GM20000 (cell line): Measurements from ENCODE around the gene FBXO45.
A peak's percentile ranks its signal among the peaks of the same experiment; 100 is the strongest.

Experiments used
- DNase-seq: peaks from one replicate; pipeline ENCODE4 v3.0.0; 2012; ENCODE audit warnings: low spot score
- TF ChIP-seq, protein P1 (sequence below): IDR thresholded peaks from 2 replicates; pipeline ENCODE4 v1.5.1; 2012; ENCODE audit warnings: mild to moderate bottlenecking, control low read depth; ENCODE audit errors: extremely low read depth, missing control alignments

FBXO45 gene

DNA sequence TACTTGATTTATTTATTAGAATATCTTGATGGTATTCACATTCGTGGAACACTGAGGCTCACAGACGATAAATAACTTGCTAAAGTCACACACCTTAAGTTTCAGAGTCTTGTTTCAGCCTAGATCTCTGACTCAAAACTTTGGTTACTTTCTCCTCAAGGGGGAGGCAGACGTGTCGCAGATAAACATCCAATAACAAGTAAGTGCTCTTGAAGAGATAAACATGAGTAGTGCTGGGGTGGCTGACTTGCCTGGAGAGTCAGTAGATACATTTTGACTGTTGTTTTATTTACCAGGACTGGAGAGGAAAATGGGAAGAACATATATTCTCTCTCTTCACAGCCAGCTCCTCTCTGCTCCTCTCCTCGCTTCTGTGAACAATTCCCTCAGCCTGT is 31.3 kb downstream of the FBXO45 start:
- TF ChIP-seq, protein P1, sequence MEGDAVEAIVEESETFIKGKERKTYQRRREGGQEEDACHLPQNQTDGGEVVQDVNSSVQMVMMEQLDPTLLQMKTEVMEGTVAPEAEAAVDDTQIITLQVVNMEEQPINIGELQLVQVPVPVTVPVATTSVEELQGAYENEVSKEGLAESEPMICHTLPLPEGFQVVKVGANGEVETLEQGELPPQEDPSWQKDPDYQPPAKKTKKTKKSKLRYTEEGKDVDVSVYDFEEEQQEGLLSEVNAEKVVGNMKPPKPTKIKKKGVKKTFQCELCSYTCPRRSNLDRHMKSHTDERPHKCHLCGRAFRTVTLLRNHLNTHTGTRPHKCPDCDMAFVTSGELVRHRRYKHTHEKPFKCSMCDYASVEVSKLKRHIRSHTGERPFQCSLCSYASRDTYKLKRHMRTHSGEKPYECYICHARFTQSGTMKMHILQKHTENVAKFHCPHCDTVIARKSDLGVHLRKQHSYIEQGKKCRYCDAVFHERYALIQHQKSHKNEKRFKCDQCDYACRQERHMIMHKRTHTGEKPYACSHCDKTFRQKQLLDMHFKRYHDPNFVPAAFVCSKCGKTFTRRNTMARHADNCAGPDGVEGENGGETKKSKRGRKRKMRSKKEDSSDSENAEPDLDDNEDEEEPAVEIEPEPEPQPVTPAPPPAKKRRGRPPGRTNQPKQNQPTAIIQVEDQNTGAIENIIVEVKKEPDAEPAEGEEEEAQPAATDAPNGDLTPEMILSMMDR: no peak
- DNase-seq: no peak

DNA sequence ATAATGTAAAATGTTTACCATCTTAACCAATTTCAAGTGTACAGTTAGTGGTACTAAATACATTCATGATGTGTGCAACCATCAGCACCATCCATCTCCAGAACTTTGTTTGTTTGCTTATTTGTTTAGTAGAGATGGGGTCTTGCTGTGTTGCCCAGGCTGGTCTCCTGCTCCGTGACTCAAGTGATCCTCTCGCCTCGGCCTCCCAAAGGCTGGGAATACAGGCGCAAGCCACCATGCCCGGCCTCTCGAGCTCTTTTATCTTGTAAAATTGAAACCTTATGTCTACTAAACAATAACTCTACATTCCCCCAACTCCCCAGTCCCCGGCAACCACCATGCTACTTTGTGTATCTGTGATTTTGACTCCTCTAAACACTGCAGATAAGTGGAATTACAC is 31.9 kb downstream of the FBXO45 start:
- no peak for DNase-seq
- TF ChIP-seq, protein P1: no peak

DNA sequence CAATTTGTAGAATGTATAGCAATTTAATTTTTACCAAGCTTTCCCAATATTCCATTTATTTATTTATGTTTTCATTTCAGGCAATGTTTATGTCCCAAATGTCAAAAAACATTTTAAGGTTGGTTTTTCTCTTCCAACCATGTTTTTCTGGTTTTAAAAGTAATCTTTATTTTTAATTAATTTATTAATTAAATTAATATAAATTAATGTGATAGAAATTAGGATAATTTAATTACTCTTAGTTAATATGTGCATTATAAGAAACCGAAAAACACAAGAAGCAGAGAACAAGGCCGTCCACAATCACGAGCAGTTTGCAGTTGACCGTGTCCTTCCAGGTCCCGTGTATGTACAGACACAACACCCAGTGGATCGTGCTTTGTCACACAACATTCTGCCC is 34.2 kb downstream of the FBXO45 start:
- no peak for DNase-seq
- TF ChIP-seq, protein P1: no peak

DNA sequence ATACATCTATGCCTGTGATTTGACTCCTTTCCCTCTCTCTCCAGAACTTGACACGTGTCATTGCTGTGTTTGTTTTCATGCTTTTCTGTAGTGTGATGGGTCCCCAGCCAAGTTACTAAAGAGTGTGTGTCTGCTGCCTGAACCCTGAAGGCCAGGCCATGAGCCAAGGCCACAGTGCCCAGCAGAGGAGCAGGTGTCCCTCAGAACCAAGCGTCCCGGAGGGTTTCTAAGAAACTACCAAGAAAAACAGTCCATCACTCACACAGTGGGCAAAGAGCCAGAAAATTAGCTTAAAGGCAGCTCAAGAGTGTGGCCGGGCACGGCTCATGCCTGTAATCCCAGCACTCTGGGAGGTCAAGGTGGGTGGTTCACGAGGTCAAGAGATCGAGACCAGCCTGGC is 35.2 kb downstream of the FBXO45 start:
- no peak for DNase-seq
- TF ChIP-seq, protein P1: no peak

DNA sequence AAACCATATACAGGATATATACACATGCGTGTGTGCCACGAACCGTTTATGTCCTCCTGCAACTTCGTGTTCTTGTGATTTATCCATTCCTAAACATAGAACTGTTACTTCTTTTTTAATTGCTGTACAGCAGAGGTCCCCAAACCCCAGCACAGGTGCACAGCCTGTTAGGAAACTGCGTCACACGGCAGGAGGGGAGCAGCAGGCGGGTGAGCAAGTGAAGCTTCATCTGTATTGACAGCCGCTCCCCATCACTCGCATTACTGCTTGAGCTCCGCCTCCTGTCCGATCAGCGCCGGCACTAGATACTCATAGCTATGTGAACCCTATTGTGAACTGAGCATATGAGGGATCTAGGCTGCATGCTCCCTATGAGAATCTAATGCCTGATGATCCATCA is 36.1 kb downstream of the FBXO45 start:
- TF ChIP-seq, protein P1: no peak
- peak; percentile 48 for DNase-seq

DNA sequence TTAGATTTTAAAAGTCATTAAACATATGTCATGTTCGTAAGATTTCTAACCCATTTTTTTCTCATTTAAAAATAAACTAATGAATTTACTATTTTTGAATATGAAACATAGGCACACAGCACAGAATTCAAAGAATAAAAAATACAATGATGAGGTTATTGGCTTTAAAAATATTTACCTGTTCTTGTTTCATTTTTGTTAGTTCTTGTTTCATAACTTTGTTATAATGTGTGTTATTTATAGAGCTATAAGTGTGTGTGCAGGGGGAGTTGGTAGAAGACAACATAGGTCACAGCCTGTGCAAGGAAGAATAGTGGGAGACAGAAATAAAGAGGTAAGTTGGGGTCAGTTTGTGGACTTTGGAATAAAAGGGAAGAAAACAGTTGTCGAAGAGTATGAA is 40.2 kb downstream of the FBXO45 start:
- TF ChIP-seq, protein P1: no peak
- no peak for DNase-seq

DNA sequence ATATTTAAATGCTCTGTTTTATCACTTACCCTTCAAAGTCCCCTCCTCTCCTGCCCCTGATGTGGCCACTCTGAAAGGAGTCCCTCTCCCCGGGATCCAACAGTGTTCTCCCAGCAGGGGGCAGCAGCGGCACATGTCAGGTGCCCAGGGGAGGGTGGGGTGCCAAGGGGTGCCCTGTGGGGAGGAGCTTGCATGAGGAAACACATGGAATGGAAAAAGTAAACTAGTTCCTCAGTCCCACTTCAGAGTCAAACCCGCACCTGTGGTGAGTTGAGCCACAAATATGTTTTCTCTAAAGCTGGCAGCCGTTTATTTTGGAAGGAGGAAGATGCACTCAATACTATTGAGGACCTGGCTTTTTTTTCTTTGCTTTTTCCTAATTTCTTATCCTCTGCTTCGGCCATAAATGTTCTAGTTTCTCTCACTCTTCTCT is 40.9 kb downstream of the FBXO45 start:
- DNase-seq: peak; percentile 90
- TF ChIP-seq, protein P1: peak; percentile 64
